GM23338 (cell line): ENCODE measurements around the gene CYSTM1. TPM values are rescaled to one million over a fixed set of nuclear protein-coding genes. Genes with fewer than 3 reads are reported as not detected.

Experiments
- ATAC-seq: fragments of 200-7000 bp; cut with Tn5 transposase; 3 replicates; pipeline ENCODE4 v1.9.1; 2020
- DNase-seq: peaks from one replicate; pipeline ENCODE4 v3.0.0-alpha.2; 2015; ENCODE audit warnings: low spot score
- H2AFZ ChIP-seq: fragments of 200-600 bp; sonication (generic); 2 replicates; pipeline ENCODE4 v1.8.0; 2016; ENCODE audit warnings: antibody characterized with exemption, mild to moderate bottlenecking, moderate library complexity
- H3F3A ChIP-seq: fragments of 200-600 bp; sonication (generic); replicated peaks from 2 replicates; pipeline ENCODE4 v1.8.0; 2017; ENCODE audit warnings: antibody characterized with exemption, mixed run types, low read depth
- H3K27ac ChIP-seq: fragments of 200-600 bp; sonication (generic); 2 replicates; pipeline ENCODE4 v1.6.1; 2016; ENCODE audit warnings: low read depth
- H3K27me3 ChIP-seq: fragments of 200-600 bp; sonication (generic); 2 replicates; pipeline ENCODE4 v1.8.0; 2016; ENCODE audit warnings: mild to moderate bottlenecking, mixed run types, moderate library complexity; ENCODE audit not compliant: insufficient read depth
- H3K36me3 ChIP-seq: fragments of 200-600 bp; sonication (generic); 2 replicates; pipeline ENCODE4 v1.8.0; 2016; ENCODE audit warnings: mild to moderate bottlenecking; ENCODE audit not compliant: insufficient read depth
- H3K4me1 ChIP-seq: fragments of 200-600 bp; sonication (generic); 2 replicates; pipeline ENCODE4 v1.8.0; 2016; ENCODE audit warnings: mild to moderate bottlenecking, moderate library complexity; ENCODE audit not compliant: insufficient read depth
- H3K4me2 ChIP-seq: fragments of 200-600 bp; sonication (generic); 2 replicates; pipeline ENCODE4 v1.7.1; 2017; ENCODE audit warnings: mixed run types
- H3K4me3 ChIP-seq: fragments of 200-600 bp; sonication (generic); 2 replicates; pipeline ENCODE4 v1.6.1; 2016; ENCODE audit warnings: mixed run types
- H3K79me2 ChIP-seq: fragments of 200-600 bp; sonication (generic); replicated peaks from 2 replicates; pipeline ENCODE4 v1.8.0; 2017; ENCODE audit warnings: mild to moderate bottlenecking; ENCODE audit not compliant: insufficient read depth
- H3K9me2 ChIP-seq: fragments of 200-600 bp; sonication (generic); 2 replicates; pipeline ENCODE4 v1.8.0; 2017; ENCODE audit not compliant: insufficient read depth
- H4K20me1 ChIP-seq: fragments of 200-600 bp; sonication (generic); replicated peaks from 2 replicates; pipeline ENCODE4 v1.8.0; 2017; ENCODE audit warnings: mild to moderate bottlenecking; ENCODE audit not compliant: insufficient read depth
- H3K27ac Mint-ChIP-seq: 2 replicates; pipeline ENCODE4 v1.8.0; 2020; ENCODE audit warnings: inconsistent platforms, mild to moderate bottlenecking, moderate library complexity, mixed read lengths
- H3K27me3 Mint-ChIP-seq: 3 replicates; pipeline ENCODE4 v1.8.0; 2022; ENCODE audit warnings: low read depth, mild to moderate bottlenecking, moderate library complexity, mixed read lengths, inconsistent platforms; ENCODE audit not compliant: insufficient read depth, poor library complexity
- H3K36me3 Mint-ChIP-seq: 3 replicates; pipeline ENCODE4 v1.8.0; 2021; ENCODE audit warnings: low read depth, mild to moderate bottlenecking, inconsistent platforms, moderate library complexity, mixed read lengths
- H3K4me1 Mint-ChIP-seq: 3 replicates; pipeline ENCODE4 v1.8.0; 2020; ENCODE audit warnings: mild to moderate bottlenecking, inconsistent platforms, mixed read lengths
- H3K4me3 Mint-ChIP-seq: 3 replicates; pipeline ENCODE4 v1.8.0; 2021; ENCODE audit warnings: moderate library complexity, mild to moderate bottlenecking, inconsistent platforms, mixed read lengths
- H3K9me3 Mint-ChIP-seq: 3 replicates; pipeline ENCODE4 v1.8.0; 2020; ENCODE audit warnings: moderate library complexity, mild to moderate bottlenecking, inconsistent platforms, mixed read lengths
- CREB1 ChIP-seq: fragments of 250-450 bp; sonication (Bioruptor Pico); IDR thresholded peaks from 2 replicates; pipeline ENCODE4 v1.5.0; 2020; ENCODE audit warnings: low read depth, mild to moderate bottlenecking, moderate library complexity
- CTCF ChIP-seq, 2 experiments: fragments of 200-600 bp in 1 of 2; sonication (generic) in 1 of 2; conservative IDR thresholded peaks; 2 replicates each; pipeline versions ENCODE4 v1.5.1 to v1.6.1; 2016 to 2017; ENCODE audit warnings: antibody characterized with exemption in 2 of 2, low read depth in 2 of 2, mild to moderate bottlenecking in 2 of 2, moderate library complexity in 1 of 2
- ETS1 ChIP-seq: IDR thresholded peaks from 2 replicates; pipeline ENCODE4 v1.6.1; 2016; ENCODE audit warnings: antibody characterized with exemption
- EZH2 ChIP-seq: fragments of 200-600 bp; sonication (generic); IDR thresholded peaks from one replicate; pipeline ENCODE4 v1.8.0; 2017; ENCODE audit warnings: antibody characterized with exemption, mild to moderate bottlenecking, low read depth; ENCODE audit not compliant: unreplicated experiment
- EZH2phosphoT487 ChIP-seq: fragments of 200-600 bp; sonication (generic); IDR thresholded peaks from one replicate; pipeline ENCODE4 v1.8.1; 2018; ENCODE audit warnings: antibody characterized with exemption; ENCODE audit not compliant: unreplicated experiment
- JUNB ChIP-seq: IDR thresholded peaks from one replicate; pipeline ENCODE4 v1.6.1; 2016; ENCODE audit warnings: antibody characterized with exemption; ENCODE audit not compliant: unreplicated experiment
- NANOG ChIP-seq: IDR thresholded peaks from 2 replicates; pipeline ENCODE4 v1.6.1; 2016; ENCODE audit warnings: antibody characterized with exemption, borderline replicate concordance
- POLR2AphosphoS5 ChIP-seq: IDR thresholded peaks from 2 replicates; pipeline ENCODE4 v1.6.1; 2016; ENCODE audit warnings: antibody characterized with exemption, low read depth
- REST ChIP-seq: IDR thresholded peaks from one replicate; pipeline ENCODE4 v1.6.1; 2018; ENCODE audit warnings: antibody characterized with exemption; ENCODE audit not compliant: unreplicated experiment
- ZNF114 ChIP-seq: fragments of 250-450 bp; sonication (Bioruptor Pico); IDR thresholded peaks from 2 replicates; pipeline ENCODE4 v1.5.0; 2020; ENCODE audit warnings: mild to moderate bottlenecking, moderate library complexity
- ZNF331 ChIP-seq: fragments of 250-450 bp; sonication (Bioruptor Pico); IDR thresholded peaks from 2 replicates; pipeline ENCODE4 v1.5.0; 2020; ENCODE audit warnings: low read depth, mild to moderate bottlenecking, moderate library complexity
- polyA plus RNA-seq: library from polyadenylated mRNA; unstranded; fragments of >200 nt; fragmentation: Nextera tagmentation; extraction: Ambion mirVana; gene quantifications from 2 replicates; pipeline ENCODE4 v1.2.1, GENCODE V29; 2016
- total RNA-seq: library from RNA; depleted of rRNA; stranded (reverse); fragments of >200 nt; shearing (Covaris generic); gene quantifications from 2 replicates; pipeline ENCODE4 v1.2.3, GENCODE V29; 2014

Gene CYSTM1
- total and polyA plus RNA-seq, 2 experiments from 2014 or later: 14.4 to 46.0 TPM

- TF ChIP-seq NANOG (no peak), JUNB (no peak), EZH2 (no peak), ZNF114 (CRISPR knock-in tag) (no peak), CREB1 (no peak)
Observed at GRCh38 chr5:140265845-140266244, 90.9 kb downstream of the CYSTM1 start (continued).

- H3K79me2 ChIP-seq: peaks cover 34% of the 10 kb centered on the region
Observed at GRCh38 chr5:140266471-140267200, 91.6 kb downstream of the CYSTM1 start.

GRCh38 chr5:140267201-140267540 is 92.2 kb downstream of the CYSTM1 start:
- Histone ChIP-seq H4K20me1 (peaks cover 7% of the 10 kb centered on the region; the same call in 1 of the 2 replicates), H3K79me2 (peaks cover 34% of the 10 kb centered on the region), H3K4me1 (0 out of 2 replicates have a peak, but pooled peaks cover 9% of the 10 kb centered on the region), H3K4me2 (no peak overlapping the region), H3K27ac (no peak overlapping the region), H2AFZ (no peak overlapping the region), H3K36me3 (no peaks in the 10 kb centered on the region), H3K9me2 (no peaks in the 10 kb centered on the region), H3K27me3 (no peaks in the 10 kb centered on the region), H3F3A (no peaks in the 10 kb centered on the region), H3K4me3 (no peak overlapping the region)
- no peak for DNase-seq
- peaks cover 5% of the 10 kb centered on the region; the same call in 1 of the 3 replicates for H3K36me3 Mint-ChIP-seq
- peaks cover 2% of the 10 kb centered on the region for H3K27me3 Mint-ChIP-seq
- no peak overlapping the region for H3K4me3 Mint-ChIP-seq
- no peaks in the 10 kb centered on the region for H3K9me3 Mint-ChIP-seq
- peak overlapping the region; percentile 83 for H3K27ac Mint-ChIP-seq
- TF ChIP-seq REST (no peak), ETS1 (no peak), ZNF114 (CRISPR knock-in tag) (no peak), ZNF331 (CRISPR knock-in tag) (no peak), CTCF (conservative IDR thresholded peaks at IDR 0.05; ENCODE audit: low read depth in 2 of 2) (no peak)
- peak; percentile 55 for ATAC-seq
- H3K4me1 Mint-ChIP-seq: peaks cover 22% of the 10 kb centered on the region

More at GRCh38 chr5:140266471-140267200, 91.6 kb downstream of the CYSTM1 start:
- Mint-ChIP-seq H3K27ac (0 out of 2 replicates have a peak overlapping the region, but pooled peaks have one; percentile 21), H3K4me1 (peaks cover 23% of the 10 kb centered on the region), H3K4me3 (no peak overlapping the region), H3K9me3 (no peaks in the 10 kb centered on the region), H3K36me3 (peaks cover 4% of the 10 kb centered on the region; the same call in 1 of the 3 replicates), H3K27me3 (peaks cover 2% of the 10 kb centered on the region)
- TF ChIP-seq JUNB (no peak), EZH2phosphoT487 (no peak), CREB1 (no peak), POLR2AphosphoS5 (no peak), ETS1 (no peak)
- ATAC-seq (no peak), DNase-seq (no peak)
- Histone ChIP-seq H3K9me2 (no peaks in the 10 kb centered on the region), H3K4me2 (no peak overlapping the region), H2AFZ (no peak overlapping the region), H3K27me3 (no peaks in the 10 kb centered on the region), H3K27ac (no peak overlapping the region), H3K4me3 (no peak overlapping the region), H3K4me1 (0 out of 2 replicates have a peak, but pooled peaks cover 9% of the 10 kb centered on the region), H3F3A (no peaks in the 10 kb centered on the region), H3K36me3 (no peaks in the 10 kb centered on the region), H4K20me1 (peaks cover 7% of the 10 kb centered on the region; the same call in 1 of the 2 replicates)
